HG02943 (cell line): ENCODE results near the gene LIN52.
"Not testable (repeated sequence)": the region's sequence is repeated elsewhere in the genome, so short reads cannot be mapped to it uniquely, and the experiment has no call there.

Source experiments
- ATAC-seq: cut with Tn5 transposase; IDR thresholded peaks from one replicate; pipeline ENCODE4 v1.9.1; 2021; ENCODE audit warnings: mild to moderate bottlenecking, low read depth, moderate library complexity; ENCODE audit not compliant: unreplicated experiment

The LIN52 gene

DNA sequence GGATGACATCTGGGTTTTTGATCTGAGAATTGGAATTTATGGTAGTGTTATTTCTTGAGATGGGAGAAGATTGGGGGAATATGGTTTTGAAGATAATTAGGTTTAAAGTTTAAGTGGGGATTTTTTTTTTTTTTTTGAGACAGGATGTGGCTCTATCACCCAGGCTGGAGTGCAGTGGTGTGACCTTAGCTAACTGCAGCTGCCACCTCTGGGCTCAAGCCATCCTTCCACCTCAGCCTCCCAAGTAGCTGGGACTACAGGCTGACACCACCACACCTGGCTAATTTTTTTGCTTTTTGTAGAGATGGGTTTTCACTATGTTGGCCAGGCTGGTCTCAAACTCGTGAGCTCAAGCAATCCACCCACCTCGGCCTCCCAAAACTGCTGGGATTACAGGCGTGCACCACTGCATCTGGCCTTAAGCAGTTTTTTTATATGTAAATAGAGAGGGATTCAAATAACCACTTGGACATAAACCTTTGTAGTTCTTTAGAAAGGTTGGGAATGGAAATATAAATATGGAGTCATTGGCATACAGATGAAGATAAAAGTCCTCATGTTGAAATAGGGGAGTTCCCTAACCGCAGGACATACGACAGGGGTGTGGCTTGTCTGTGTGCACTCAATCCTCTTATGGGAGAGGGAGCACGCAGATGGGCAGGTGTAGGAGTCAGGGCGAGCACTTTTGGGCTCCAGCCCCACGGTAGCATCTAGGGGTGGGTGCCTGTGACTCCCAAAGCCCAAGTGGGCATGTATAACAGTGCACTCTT is 4.7 kb downstream of the LIN52 start:
- no peak for ATAC-seq

DNA sequence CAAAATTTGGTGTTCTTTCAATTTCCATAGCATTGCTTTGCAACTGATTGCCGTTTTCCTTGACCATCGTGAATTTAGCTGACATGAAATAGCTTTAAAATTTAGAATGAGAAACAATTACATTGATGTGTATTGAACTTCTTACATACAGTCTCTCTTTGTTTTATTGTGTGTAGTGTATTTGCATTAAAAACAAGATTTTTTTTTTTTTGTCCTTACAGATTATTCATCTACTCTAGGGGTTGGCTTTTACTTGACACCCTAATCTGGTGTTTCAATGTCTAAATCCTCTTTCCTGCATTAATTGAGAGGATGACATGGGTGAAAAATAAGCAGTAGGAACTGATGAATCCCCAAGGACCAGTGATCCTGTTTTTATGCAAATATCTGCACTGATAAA is 20.6 kb downstream of the LIN52 start:
- ATAC-seq = no peak

DNA sequence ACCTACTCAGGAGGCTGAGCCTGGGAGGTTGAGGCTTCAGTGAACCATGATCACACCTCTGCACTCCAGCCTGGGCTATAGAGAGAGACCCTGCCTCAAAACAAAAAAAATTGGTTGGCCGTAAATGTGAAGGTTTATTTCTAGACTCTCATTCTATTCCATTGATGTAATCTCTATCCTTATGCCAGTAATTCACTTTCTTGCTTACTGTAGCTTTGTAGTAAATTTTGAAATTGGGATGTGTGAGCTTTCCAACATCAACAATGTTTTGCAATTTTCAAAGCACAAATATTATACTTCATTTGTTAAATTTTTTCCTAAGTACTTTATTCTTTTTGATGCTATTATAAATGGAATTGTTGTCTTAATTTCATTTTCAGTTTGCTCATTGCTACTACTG is 24.6 kb downstream of the LIN52 start:
- no peak for ATAC-seq

DNA sequence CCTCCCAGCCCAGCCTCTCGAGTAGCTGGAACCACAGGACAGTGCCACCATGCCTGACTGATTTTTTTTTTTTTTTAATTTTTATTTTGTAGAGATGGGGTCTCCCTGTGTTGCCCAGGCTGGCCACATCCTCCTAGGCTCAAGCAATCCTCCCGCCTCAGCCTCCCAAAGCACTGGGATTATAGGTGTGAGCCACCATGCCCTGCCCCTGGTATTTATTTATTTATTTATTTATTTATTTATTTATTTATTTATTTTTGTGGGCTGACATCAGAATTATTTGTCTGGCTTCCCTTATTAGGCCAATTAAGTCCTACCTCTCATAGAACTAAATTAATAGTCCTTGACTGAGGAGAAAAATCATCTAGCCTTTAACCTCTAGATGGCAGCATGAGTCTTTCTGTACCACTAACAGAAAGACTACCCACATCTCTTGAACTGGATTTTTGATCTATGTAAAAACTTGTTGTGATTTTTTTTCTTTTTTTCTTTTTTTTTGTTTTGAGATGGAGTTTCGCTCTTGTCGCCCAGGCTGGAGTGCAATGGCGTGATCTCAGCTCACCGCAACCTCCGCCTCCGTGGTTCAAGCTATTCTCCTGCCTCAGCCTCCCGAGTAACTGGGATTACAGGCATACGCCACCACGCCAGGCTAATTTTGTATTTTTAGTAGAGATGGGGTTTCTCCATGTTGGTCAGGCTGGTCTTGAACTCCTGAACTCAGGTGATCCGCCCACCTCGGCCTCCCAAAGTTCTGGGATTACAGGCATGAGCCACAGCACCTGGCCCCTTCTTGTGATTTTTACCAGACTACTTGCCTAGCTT is 26.9 kb downstream of the LIN52 start:
- not testable (repeated sequence) for ATAC-seq

DNA sequence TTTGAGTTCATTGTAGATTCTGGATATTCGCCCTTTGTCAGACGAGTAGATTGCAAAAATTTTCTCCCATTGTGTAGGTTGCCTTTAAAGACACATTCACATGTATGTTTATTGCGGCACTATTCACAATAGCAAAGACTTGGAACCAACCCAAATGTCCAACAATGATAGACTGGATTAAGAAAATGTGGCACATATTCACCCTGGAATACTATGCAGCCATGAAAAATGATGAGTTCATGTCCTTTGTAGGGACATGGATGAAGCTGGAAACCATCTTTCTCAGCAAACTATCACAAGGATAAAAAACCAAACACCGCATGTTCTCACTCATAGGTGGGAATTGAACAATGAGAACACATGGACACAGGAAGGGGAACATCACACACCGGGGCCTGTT is 40.7 kb downstream of the LIN52 start:
- not testable (repeated sequence) for ATAC-seq

DNA sequence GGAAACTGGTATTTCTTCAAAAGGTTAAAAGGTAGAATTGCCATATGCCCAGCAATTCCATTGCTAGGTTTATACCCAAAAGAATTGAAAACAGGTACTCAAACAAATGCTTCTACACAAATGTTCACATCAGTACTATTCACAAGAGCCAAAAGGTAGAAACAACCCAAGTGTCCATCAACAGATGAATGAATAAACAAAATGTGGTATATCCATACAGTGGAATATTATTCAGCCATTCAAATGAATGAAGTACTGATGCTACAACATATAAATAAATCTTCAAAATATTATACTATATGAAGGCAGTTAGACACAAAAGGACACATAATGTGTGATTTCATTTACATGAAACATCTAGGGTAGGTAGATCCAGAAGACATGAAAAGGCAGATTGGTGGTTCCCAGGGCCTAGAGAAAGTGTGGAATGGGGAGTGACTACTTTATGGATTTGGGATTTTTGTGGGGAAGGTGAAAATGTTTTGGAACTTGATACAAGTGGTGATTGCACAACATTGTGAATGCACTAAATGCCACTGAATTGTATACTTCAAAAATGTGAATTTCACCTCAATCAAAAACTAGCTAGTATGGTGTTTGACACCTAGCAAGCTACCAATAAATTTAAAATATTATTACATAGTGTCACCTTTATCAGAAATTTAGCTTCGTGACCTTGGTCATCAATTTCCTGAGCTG is 41.7 kb downstream of the LIN52 start:
- no peak for ATAC-seq

DNA sequence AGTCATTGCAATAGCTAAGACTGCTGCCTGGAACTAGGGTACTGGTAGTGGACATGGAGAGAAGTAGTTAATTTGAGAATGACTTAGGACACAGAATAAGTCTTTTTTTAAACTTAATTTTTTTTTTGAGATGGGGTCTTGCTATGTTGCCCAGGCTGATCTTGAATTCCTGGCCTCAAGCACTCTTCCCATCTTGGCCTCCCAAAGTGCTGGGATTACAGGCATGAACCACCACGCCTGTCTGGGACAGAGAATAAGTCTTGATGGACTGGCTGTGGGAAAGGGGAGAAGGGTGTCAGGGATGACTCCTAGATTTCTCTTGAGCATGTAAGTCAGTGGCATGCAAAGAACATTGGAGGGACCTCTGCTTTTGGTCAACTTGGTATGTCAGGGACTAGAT is 42.9 kb downstream of the LIN52 start:
- ATAC-seq = no peak

DNA sequence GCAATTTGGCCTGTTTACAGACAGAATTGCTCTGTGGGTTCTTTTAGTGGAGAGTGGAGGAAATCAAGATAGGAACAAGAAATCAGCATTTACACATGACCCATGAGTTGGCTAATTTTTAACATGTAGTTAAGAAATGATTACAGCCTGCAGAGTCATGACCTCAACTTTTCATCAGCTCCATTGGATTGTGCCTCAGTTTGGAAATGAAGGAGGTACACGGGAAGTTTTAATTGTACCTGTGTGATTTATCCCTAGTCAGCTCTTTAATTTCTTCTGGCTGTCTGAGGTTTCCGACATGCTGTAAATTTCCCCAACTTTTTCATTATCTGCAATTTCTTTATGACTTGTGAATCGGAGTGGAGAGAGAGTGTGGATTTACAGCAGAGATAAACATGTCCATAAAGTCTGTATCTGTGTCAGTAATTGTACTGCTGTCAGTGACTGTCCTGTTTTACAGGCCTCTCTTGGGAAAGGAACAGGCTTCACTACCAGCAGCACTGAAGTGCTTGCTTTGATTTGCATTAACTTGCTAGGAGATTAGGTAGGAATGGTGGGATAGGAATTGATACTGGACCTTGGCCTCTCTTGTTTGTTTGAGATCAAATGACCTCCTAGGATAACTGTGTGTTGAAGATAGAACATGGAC is 49.2 kb downstream of the LIN52 start:
- ATAC-seq = no peak

DNA sequence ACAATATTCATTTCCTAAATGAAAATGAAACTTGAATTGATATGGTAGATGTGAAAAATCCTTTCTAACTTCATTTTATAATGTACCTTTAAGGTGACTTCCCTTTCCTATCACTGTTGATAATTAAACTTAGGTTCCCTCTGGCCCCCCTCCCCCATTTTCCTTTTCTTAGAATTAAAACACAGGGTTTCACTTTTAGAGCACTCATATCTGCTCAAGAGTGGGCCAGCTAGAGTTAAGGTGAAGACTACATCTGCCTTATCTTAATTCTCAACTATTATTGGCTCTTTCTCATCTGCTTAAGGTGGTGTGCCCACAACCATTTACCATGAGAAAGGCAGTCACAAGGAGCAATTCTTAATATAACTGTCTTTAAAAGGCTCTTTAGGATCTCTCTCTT is 49.7 kb downstream of the LIN52 start:
- no peak for ATAC-seq

DNA sequence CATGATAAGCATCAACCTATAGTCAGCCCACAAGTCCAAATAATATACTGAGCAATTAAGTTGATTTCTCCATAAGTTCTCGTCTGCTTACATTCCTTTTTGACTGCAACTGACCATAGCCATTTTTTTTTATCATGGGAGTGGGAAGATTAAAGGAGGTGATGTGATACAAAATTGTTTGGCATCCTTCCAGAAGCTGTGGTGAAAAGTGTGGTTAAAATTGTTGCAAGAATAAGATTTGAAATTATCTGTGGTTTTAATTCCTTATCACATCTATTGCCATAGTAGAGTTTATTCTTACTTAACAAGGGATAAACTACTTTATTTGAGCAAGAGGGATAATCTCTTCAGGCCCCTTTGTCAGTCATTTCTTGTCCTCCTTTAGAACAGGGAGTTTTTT is 50.7 kb downstream of the LIN52 start:
- no peak for ATAC-seq

DNA sequence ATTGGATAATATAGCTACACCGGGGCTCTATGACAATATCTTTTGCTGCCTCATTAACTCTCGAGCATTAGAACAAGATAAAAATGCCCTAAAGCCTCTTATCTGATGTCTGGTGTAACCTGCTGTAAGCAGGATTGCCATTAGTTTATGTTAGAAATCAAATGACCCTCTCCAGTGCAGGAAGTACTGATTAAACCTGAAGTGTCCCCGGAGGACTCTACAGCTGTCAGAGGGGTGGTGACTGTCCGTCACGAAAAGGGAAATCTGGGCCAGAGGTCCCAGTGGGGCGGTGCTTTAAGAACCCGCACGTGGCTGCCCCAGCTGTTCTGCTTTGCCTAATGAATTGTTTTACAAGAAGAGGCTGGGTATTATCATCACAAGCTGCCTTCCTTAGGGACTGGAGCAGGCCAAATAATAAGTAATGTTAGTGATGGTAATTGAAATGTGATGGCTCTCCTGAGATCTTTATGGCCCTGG is 55.7 kb downstream of the LIN52 start:
- no peak for ATAC-seq

DNA sequence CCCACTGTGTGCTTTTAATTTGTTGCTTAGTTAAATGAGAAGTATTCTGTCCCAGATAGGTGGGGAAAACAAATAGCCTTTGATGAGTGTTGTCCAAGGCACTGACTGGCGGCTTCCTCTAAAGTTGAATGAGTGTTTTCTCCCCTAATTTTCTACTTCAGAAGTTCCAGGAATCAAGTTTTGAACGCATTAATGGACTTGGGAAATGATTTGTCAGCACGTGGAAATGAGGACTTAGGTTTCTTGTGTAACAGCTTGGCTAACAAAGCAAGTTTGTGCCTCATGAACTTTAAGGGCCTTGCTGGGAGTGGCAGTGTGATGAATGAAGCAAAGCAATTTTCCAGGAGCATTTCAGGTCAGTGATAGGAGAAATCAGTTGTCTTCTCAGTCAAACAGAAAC is 56.9 kb downstream of the LIN52 start:
- ATAC-seq = no peak

DNA sequence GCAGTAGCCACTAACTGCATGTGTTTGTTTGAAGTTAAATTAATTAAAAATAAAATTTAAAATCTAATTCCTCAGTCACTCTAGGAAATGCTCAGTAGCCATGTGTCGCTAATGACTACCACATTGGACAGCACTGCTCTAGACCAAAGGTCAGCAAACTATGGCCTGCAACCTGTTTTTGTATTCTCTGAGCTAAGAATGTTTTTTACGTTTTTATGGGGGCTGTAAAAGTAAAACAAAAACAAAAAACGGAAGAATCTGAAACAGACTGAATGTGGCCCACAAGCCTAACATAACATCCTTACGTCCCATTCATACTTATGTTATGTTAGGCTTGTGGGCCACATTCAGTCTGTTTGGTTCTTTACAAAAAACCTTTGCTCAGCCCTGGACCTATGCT is 57.8 kb downstream of the LIN52 start:
- no peak for ATAC-seq

DNA sequence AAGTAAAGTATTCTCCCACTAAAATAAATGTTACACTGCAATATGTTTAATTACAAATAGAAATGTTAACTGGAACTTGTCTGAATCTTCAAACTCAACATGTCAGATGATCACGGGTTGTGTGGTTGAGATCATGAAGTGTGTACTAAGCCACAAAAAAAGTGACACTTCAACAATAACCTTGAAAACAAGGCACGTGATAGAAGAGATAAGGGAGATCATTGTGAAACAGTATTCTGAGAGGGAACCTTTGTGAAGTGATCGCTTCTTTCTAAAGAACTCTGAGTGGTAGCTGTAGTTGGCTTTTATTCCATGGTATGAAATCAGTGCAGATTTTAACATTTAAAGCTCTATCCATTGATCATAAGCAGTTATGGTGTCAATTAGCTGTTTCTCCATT is 60.0 kb downstream of the LIN52 start:
- ATAC-seq = no peak

DNA sequence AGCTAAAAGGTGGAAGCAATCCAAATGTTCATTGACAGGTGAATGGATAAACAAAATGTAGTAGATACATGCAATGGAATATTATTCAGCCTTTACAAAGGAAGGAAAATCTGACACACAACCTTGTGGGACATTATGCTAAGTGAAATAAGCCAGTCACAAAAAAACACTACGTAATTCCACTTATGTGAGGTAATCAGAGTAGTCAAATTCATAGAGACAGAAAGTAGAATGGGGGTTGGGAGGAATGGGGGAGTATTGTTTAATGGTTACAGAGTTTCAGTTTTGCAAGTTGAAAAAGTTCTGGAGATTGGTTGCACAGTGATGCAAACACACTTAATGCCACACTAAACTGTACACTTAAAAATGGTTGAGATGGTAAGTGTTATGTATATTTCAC is 62.8 kb downstream of the LIN52 start:
- ATAC-seq = no peak

DNA sequence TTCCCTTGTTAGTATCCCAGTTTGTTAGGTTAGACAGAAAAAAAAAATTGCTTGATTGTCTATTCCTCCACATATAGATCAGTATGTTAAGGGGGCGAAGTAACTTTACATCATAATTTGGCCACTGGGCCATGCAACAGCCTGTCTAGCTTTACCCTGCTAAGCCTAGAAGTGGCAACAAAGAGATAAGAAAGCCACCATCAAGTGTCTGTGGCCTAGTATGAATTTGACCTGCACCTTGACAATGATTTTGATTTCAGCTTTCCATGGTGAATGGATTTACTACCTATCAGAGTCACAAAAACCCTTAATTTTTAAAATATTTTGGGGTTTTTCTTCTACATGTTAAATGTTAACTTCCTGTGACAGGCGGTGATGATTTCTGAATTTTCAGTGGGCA is 63.9 kb downstream of the LIN52 start:
- ATAC-seq = no peak

DNA sequence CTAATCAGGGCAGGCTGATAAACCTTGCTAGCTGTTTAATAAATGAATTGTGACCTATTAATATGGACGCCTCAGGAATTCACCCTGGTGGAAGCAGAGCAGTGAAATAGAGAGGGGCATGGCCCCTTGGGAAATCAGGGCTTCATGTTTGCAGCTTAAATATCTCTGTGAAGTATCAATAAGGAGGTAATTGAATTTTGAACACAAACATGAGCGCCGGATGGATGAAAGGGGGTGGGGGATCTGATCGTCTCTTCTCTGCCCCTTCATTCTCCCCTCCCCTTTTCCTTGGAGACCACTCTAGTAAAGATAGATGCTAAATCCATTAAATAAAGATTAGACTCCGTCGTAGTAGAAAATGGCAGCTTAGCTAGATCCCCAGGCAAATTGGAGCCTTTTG is 70.5 kb downstream of the LIN52 start:
- ATAC-seq = no peak

DNA sequence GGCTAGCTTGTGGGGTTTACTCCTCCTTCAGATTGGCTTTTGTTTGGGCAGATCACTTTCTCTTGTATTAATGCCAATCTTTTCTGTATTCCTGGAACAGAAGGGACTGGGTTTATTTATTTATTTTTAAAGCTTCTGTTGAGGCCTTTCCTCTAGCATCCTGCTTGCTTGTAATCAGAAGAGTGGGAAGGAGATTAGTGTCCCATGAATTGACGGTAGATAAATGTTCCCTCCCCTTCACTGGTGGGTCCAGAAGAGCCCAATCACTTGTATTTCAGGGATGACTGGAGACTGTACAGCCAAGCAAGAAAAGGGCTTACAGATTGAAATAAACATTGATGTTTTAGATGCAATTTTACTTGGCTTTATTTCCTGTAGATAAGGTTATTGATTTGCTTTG is 71.0 kb downstream of the LIN52 start:
- no peak for ATAC-seq

DNA sequence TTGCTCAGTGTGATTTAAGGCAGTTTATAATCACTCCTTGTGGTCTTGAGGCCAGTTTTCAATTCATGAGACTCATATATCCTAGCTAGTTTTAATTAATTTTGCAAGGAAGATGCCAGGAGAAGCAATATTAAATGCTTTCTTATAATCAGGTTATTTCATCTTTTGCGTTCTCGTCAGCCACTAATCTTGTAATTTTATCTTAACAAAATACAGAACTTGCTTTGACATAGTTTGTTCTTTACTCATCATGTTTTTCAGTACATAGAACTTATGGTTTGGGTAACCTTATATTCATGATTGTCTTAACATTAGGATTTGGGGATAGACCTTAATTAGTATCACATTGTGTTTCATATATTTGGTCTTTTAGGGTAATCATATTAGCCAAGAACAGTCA is 76.0 kb downstream of the LIN52 start:
- no peak for ATAC-seq

DNA sequence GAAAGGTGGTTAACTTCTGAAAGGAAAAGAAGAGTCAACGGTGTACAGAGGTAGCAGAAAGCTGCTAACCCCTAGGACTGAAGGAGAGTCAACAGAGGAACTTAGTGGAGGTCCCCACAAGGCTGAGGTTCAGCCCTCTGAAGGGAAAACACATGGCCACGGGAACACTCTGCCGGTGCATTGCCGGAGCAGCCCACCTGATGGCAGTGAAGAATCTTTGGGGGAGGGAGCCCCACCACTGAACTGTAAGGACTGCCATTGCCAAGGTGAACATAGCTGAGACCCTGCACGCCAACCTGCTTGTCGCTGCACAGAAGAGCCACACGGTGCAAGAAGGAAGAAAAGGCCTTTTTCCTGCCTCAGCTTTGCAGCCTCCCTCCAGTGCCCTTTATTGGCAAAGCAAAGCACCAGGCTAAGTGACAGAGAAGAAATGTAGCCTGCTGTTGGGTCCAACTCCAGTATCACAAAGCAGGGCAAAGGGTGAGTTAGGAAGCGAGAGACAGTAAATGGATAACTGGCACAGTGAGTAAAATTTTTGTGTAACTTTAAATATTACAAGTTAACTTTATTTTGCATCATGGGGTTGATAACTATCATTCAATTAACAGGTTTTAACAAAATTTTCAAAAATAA is 76.9 kb downstream of the LIN52 start:
- no peak for ATAC-seq
